Jurkat, Clone E6-1 (cell line): Measurements from ENCODE around the gene SCGB1A1. TPM values are rescaled to one million over a fixed set of nuclear protein-coding genes. Genes with fewer than 3 reads are reported as not detected.
"Not testable (repeated sequence)": the region's sequence is repeated elsewhere in the genome, so short reads cannot be mapped to it uniquely, and the experiment has no call there.

ENCODE experiments used
- DNase-seq: peaks from one replicate; pipeline ENCODE4 v3.0.0-alpha.2; 2011; ENCODE audit warnings: low read depth, low spot score
- H3K4me3 ChIP-seq: 2 replicates; pipeline ENCODE4 v1.5.1; 2011; ENCODE audit warnings: mild to moderate bottlenecking, low read length, control low read depth, moderate library complexity
- polyA plus RNA-seq: library from polyadenylated mRNA; unstranded; fragments of >200 nt; gene quantifications from one replicate; pipeline ENCODE4 v1.2.1, GENCODE V29; 2012; ENCODE audit warnings: missing spikeins; ENCODE audit not compliant: insufficient read length, insufficient read depth

SCGB1A1 gene
- polyA plus RNA-seq = not detected

- no peak for DNase-seq
- no peak within 1 kb of the TSS for H3K4me3 ChIP-seq
These were observed at the start of gene SCGB1A1 for GRCh38 chr11:62418733-62419132. SCGB1A1 (plus strand) TSS chr11:62419033; CDS start chr11:62419096, 63 bp downstream.

GRCh38 chr11:62370743-62371440 lies 47.9 kb upstream of the SCGB1A1 start:
- no peak for DNase-seq
- H3K4me3 ChIP-seq = no peak overlapping the region

GRCh38 chr11:62372871-62373270 lies 46.0 kb upstream of the SCGB1A1 start:
- no peak overlapping the region for H3K4me3 ChIP-seq

DNA sequence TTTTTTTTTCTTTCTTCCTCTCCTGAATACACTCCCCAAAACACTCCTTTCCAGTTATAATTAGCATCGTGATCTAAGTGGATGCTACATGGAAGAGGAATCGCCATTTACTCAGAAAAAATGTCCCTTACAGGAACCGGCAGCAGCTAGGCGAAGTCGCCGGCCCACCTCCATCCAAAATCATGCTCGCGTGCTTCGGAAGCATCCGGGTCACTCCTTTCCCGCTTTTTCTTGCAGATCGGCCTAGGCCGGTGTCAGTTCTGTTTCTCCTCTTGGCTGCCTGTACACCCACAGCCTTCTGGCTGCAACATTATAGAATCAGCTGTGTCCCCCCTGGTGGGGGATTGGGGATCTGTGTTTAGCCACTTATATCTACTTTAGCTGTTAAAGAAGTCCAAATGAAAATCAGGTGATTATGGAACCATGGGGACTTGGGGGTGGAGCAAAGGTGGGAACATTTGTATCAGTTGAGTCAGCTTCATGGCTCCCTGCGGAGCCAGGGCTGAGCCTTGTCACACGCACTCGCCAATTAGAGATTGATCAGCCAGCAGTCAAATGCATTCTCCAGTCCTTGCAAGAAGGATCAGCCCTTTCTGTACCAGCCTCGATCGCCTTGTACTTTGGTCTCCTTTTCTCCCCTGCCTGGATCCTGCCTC lies 45.2 kb upstream of the SCGB1A1 start:
- no peak for DNase-seq
- no peak overlapping the region for H3K4me3 ChIP-seq

More at GRCh38 chr11:62372871-62373270, 46.0 kb upstream of the SCGB1A1 start:
- DNase-seq = no peak

DNA sequence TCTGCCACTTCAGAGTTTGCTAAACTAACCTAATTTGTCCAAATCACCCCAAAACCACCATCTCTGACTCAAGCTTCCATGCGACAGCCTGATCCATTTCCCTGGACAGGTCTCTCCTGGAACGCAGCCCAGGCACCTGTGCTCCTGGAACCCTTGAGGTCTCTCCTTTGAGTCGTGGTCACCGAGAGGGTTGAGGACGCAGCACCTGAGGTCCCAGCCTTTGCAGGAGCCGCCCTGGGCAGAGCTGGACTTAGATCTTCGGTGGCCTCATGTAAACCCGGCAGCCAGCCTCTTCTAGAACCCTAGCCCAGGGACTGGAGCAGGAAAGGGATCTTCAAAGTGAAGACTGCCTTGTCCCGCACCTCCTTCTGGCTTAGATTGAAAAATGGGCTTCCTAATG lies 44.0 kb upstream of the SCGB1A1 start:
- no peak overlapping the region for H3K4me3 ChIP-seq
- no peak for DNase-seq

GRCh38 chr11:62378459-62379063 lies 40.3 kb upstream of the SCGB1A1 start:
- peak; percentile 37 for DNase-seq
- not testable (repeated sequence) for H3K4me3 ChIP-seq

DNA sequence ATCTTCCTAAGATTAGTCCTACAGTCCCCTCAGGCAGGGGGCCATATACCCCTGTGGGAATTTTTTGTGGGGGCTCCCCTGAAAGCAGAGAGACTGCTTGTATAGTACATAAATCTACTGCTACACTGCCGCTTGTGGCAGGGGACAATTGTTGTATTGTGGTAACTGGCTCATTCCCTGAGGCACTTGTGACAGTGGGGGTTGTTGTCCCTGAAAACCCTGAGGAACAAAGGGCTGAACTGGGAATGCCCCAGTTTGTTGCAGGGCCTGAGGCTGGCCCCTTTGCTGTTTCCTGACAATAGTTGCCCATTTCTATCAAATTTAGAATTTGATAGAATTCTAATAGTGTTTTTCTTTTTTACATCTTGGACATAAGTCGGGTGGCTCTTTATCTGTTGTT lies 39.2 kb upstream of the SCGB1A1 start:
- DNase-seq, H3K4me3 ChIP-seq: not testable (repeated sequence)

DNA sequence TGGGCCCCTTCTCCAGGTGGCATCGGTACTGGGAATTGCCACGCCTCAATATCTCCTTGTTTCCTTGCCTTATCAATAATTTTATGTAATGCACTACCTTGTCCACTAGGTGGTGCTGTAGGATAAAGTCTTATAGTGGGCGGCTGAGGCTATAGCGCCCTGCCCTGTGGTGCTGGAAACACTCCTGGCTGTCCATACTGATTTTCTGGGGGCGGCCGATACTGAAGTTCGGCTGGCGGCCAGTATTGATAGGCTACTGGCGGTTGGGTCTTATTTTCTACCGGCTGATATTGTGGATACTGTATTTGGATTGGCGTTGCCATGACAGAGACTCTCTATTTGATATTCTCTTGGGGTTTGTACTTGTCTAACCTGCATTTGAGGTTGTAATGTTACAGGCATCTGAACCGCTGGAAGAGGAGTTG lies 38.0 kb upstream of the SCGB1A1 start:
- not testable (repeated sequence) for H3K4me3 ChIP-seq
- peak; percentile 39 for DNase-seq

DNA sequence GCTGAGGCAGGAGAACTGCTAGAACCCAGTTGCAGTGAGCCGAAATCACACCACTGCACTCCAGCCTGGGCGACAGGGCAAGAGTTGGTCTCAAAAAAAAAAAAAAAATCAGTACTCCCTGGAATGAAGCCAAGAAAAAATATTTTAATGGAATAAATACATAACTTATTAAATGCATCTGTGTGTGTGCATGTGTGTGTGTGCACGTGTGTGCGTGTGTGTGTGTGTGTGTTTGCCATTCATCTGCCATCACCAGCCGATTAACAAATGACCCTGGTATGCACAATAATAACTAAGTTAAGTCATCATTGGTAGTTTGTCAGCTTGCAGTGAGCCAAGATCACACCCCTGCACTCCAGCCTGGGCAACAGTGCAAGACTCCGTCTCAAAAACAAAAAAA lies 35.0 kb upstream of the SCGB1A1 start:
- no peak overlapping the region for H3K4me3 ChIP-seq
- no peak for DNase-seq

GRCh38 chr11:62386083-62386482 lies 32.8 kb upstream of the SCGB1A1 start:
- not testable (repeated sequence) for H3K4me3 ChIP-seq
- peak; percentile 39 for DNase-seq

DNA sequence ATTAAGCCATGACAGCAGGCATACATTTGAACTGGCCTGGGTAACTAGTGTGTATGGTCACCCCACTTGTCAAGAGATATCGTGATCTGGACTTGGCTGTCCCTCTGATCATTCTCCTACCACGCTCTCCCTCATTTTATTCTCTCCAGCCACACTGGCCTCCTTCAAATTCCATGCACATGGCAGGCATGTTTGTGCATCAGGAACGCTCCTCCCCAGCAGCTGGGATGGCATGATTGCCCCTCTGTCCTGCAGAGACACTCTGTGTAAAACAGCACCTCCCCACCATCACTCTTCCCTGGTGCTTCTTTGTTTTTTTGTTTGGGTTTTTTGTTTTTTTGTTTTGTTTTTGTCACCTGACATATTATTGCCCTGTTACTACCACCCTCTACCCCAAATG lies 31.5 kb upstream of the SCGB1A1 start:
- no peak overlapping the region for H3K4me3 ChIP-seq
- no peak for DNase-seq

DNA sequence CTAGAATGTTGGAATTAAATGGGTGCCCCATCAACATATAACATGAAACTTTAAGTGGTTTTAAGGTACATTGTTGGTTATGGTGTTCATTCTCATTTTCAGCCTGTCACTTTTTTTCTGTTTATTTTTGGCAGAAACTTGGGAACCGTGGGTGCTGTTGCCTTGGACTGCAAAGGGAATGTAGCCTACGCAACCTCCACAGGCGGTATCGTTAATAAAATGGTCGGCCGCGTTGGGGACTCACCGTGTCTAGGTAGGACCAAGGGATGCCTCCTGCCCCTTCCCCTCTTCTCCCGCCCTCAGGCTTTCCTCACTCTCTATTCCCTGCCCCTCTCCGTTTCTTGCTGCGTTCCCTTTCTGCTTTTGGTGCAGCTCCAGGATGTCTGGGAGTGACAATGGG lies 29.8 kb upstream of the SCGB1A1 start:
- H3K4me3 ChIP-seq = no peak overlapping the region
- DNase-seq = no peak

- no peak for DNase-seq
- no peak overlapping the region for H3K4me3 ChIP-seq
These were observed 28.6 kb upstream of the SCGB1A1 start for GRCh38 chr11:62390237-62390636.

DNA sequence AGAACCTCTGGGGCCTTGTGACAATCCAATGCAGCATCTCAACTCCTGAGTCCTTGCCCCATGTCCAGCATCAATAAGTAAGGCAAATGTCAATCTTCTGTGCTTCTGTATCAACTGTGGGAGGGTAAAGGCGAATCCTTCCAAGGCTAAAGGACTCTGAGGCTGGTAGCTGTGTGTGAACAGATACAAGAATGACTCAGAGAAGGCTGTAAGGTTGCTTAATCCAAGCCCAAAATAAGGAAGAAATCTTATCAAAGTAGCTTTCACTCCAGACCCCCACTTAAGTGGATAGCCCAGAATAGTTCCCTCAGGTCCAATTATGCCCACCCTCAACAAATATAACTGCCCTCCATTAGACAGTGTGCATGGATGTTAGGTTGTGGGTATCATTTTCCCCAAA lies 28.1 kb upstream of the SCGB1A1 start:
- no peak for DNase-seq

DNA sequence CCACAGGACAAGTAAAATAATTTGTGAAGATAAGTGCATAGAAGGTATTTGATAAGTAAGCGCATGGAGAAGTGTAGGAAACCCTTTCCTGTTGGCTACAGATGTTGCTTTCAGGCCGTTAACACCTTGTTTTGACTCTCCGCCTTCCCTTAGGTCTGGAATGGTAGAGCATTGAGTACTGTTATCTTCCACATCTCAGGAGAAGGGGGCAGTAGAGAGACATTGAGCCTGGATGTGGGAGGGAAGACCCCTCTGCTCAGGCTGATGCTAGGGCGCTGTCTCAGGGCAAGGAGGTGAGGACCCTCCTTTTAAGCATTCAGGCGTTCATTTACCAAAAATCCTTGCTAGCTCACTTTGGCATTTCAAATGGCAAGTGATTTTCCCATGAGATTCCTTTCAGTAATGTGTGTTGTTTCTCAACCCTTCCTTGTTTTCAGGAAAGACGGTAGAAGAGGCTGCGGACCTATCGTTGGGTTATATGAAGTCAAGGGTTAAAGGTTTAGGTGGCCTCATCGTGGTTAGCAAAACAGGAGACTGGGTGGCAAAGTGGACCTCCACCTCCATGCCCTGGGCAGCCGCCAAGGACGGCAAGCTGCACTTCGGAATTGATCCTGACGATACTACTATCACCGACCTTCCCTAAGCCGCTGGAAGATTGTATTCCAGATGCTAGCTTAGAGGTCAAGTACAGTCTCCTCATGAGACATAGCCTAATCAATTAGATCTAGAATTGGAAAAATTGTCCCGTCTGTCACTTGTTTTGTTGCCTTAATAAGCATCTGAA lies 27.0 kb upstream of the SCGB1A1 start:
- no peak for DNase-seq

More for the DNA sequence above, 28.1 kb upstream of the SCGB1A1 start:
- H3K4me3 ChIP-seq = no peak overlapping the region

DNA sequence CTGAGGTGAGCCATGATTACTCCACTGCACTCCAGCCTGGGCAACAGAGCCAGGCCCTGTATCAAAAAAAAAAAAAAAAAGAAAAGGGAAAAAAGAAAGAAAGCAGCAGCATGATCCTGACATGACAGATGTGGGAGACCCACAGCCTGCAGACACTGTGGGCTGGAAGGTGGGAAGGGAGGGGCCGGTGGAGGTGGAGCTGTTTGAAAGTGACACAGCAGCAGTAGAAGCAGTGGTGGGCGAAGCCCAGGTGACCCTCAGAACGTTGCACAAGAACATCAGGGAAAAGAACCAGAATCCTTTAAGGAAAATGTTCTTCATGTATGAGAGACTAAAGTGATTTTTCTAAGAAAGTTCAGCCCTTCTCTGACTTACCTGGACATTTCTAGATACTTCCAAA lies 26.3 kb upstream of the SCGB1A1 start:
- H3K4me3 ChIP-seq = no peak overlapping the region
- DNase-seq = no peak

More for the DNA sequence above, 27.0 kb upstream of the SCGB1A1 start:
- no peak overlapping the region for H3K4me3 ChIP-seq

DNA sequence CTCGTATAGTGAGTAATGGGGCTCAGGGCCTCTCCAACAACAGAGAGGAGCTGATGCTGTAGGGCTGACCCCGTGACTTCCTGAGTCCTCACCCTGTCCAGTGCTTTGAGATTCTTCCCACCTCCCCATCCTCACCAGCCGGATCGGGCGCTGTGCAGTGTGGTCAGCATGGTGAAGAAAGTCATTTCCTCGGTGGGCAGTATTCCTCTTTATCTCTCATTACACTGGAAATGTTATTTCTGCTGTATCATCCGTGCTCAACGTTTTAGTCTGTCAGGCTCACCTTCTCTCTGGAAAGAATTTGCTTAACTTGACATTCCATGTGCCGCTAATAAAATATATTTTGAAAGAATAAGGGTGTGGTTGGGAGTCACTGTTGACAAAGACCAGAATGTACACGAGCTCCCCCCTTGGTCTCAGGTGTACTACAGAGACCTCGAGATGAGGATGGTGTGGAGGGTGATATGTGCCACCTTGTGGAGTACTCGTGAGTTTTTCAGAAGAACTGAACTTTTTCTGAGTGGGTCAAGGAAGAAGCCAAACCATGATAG lies 25.7 kb upstream of the SCGB1A1 start:
- no peak overlapping the region for H3K4me3 ChIP-seq
- peak; percentile 28 for DNase-seq

GRCh38 chr11:62393735-62394134 lies 25.1 kb upstream of the SCGB1A1 start:
- H3K4me3 ChIP-seq = no peak overlapping the region
- DNase-seq = no peak

DNA sequence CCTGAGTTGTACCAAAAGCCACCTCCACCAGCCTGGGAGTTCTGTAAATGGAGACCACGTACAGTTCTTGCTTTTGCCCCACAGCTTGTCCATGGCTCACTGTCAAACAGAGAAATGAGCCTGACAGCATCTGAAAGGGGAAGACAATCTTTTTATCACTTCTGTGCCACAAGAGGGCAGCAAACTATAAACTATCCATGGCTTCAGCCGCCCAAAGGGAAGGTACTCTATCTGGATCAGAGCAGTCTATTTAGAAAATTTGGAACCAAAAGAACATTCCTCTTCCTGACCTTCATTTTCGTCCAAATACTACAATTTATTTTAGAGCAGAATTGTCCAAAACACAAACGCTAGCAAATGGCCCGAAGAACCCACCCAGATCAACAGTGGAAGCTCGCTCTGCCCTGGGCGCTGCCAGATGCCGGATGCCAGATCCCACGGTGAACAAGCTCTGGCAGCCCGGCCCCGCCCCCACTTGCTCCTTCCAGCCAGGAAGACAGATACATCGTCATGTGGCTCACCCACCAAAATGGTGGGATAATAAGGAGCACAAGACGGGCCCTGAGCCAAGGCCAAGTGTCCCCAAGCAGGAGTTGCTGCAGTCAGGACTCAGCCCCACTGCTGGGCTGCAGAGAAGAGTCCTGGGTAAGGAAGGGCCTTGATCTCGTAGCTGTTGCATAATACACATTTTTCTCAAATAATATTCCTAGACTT lies 23.9 kb upstream of the SCGB1A1 start:
- DNase-seq = peak; percentile 63
- H3K4me3 ChIP-seq = no peak overlapping the region
